ENCODE measurements around the gene NXPH2. TPM values are rescaled to one million over a fixed set of nuclear protein-coding genes. Genes with fewer than 3 reads are reported as not detected.

The NXPH2 gene
- total and polyA plus RNA-seq, 9 of the 15 experiments (the other 6 are each of a cell fraction or from before 2014, with no cell fraction given), result not detected

- CTCF ChIA-PET (ENCODE audit: low intra/inter-chr PET ratio), result no interaction called here
Measured at GRCh38 chr2:138654146-138654545, 126.0 kb downstream of the NXPH2 start.

More at GRCh38 chr2:138654146-138654545, 126.0 kb downstream of the NXPH2 start:
- Histone ChIP-seq H3K79me2 (ENCODE audit: control insufficient read depth, insufficient read depth, low read length) (no peaks in the 10 kb centered on the region), H3K4me1 (replicated peaks in 1 of 2; ENCODE audit: control insufficient read depth in 2 of 2, insufficient read depth in 2 of 2, low read length in 2 of 2) (no peaks in the 10 kb centered on the region), H4K20me1 (replicated peaks; ENCODE audit: control insufficient read depth, insufficient read depth, low read length) (no peaks in the 10 kb centered on the region), H2AFZ (ENCODE audit: low read depth, low read length) (no peak overlapping the region), H3K9me3 (replicated peaks; ENCODE audit: control insufficient read depth, insufficient read depth, low read depth, low read length) (no peaks in the 10 kb centered on the region), H3K9me1 (ENCODE audit: control insufficient read depth, insufficient read depth, low read length) (no peaks in the 10 kb centered on the region), H3K9ac (ENCODE audit: insufficient read depth in 1 of 2, low read depth in 2 of 2, low read length in 2 of 2) (no peak overlapping the region), H3K4me2 (ENCODE audit: insufficient read depth, low read length) (no peak overlapping the region), H3K4me3 (no peak overlapping the region), H3K36me3 (ENCODE audit: control insufficient read depth, insufficient read depth, low read length) (no peaks in the 10 kb centered on the region), H3K27me3 (ENCODE audit: control insufficient read depth in 2 of 2, insufficient read depth in 2 of 2, low read length in 2 of 2) (no peaks in the 10 kb centered on the region), H3K27ac (ENCODE audit: extremely low read depth, low read depth, low read length) (no peak overlapping the region)
- no peak for TF ChIP-seq ZNF212 (CRISPR knock-in tag; IDR thresholded peaks at IDR 0.05)
- no peak for TF ChIP-seq TAF7 (tag; IDR thresholded peaks at IDR 0.05)
- TF ChIP-seq DEAF1 (CRISPR knock-in tag; IDR thresholded peaks at IDR 0.05), result no peak
- no peak for TF ChIP-seq PCBP2 (IDR thresholded peaks at IDR 0.05; ENCODE audit: low read depth, low read length, poor library complexity, severe bottlenecking)
- TF ChIP-seq RBM22 (IDR thresholded peaks at IDR 0.05; ENCODE audit: low read depth, low read length, poor library complexity, severe bottlenecking), result no peak
- TF ChIP-seq BCOR (IDR thresholded peaks at IDR 0.05), result no peak
- no peak for TF ChIP-seq KAT8 (IDR thresholded peaks at IDR 0.05; ENCODE audit: low read depth)
- TF ChIP-seq PYGO2 (tag; IDR thresholded peaks at IDR 0.05), result no peak
- TF ChIP-seq CEBPG (CRISPR knock-in tag; IDR thresholded peaks at IDR 0.05), result no peak
- no peak for TF ChIP-seq CEBPG (tag; conservative IDR thresholded peaks at IDR 0.05 in 1 of 2, IDR thresholded peaks at IDR 0.05 in 1 of 2)
- TF ChIP-seq MCM2 (IDR thresholded peaks at IDR 0.05; ENCODE audit: low read depth), result no peak
- TF ChIP-seq TOE1 (IDR thresholded peaks at IDR 0.05; ENCODE audit: borderline replicate concordance), result no peak
- TF ChIP-seq TOE1 (CRISPR knock-in tag; IDR thresholded peaks at IDR 0.05; ENCODE audit: borderline replicate concordance, low read depth), result no peak
- no peak for TF ChIP-seq RHOXF2B (CRISPR knock-in tag; conservative IDR thresholded peaks at IDR 0.05)
- no peak for TF ChIP-seq EHMT2 (IDR thresholded peaks at IDR 0.05)
- TF ChIP-seq ELF4 (CRISPR knock-in tag; IDR thresholded peaks at IDR 0.05), result no peak
- no peak for TF ChIP-seq TFE3 (CRISPR knock-in tag; IDR thresholded peaks at IDR 0.05)
- TF ChIP-seq ZFP1 (CRISPR knock-in tag; IDR thresholded peaks at IDR 0.05), result no peak
- TF ChIP-seq JUND (IDR thresholded peaks at IDR 0.05; ENCODE audit: borderline replicate concordance, low read depth, low read length), result no peak
- no peak for TF ChIP-seq JUND (tag; IDR thresholded peaks at IDR 0.05; ENCODE audit: borderline replicate concordance, low read depth, low read length)
- POLR2A ChIA-PET, result no interaction called here
- no peak for DNase-seq (ENCODE audit: extremely low read depth in 1 of 4, low spot score in 3 of 4)
- no peak for ATAC-seq
- in situ Hi-C loops (cut with MboI), result no loop called here
- intact Hi-C loops (cut with micrococcal nuclease), result loop anchor here (10.0 kb wide), 1 partner anchor 179 kb away; no protein-coding TSS in a partner anchor
- no TSS peak for BruUV-seq (replicated peaks)
- no peak for FAIRE-seq
- 0% methylated on average over 4 of the region's 4 CpGs for WGBS (ENCODE audit: insufficient coverage, low coverage, missing lambda C conversion rate)
